ENCODE results near the gene MTARC1. TPM values are rescaled to one million over a fixed set of nuclear protein-coding genes. Genes with fewer than 3 reads are reported as not detected.
A peak's percentile ranks its signal among the peaks of the same experiment; 100 is the strongest.

The MTARC1 gene
- total and polyA plus RNA-seq, 11 donors, result 2.3 to 22.8 (median 6.4) TPM

GRCh38 chr1:220769205-220769604, 17.5 kb upstream of the MTARC1 start:
- ATAC-seq (no peak), DNase-seq (no peak)
- peaks cover 0 to 42% (median 17%) of the 10 kb centered on the region in 12 donors for H3K4me1 ChIP-seq
- intact Hi-C loops (cut with DNase I), result no loop called here
- H3K9me3 ChIP-seq, result no peaks in the 10 kb centered on the region
- TF ChIP-seq CTCF (IDR thresholded peaks at IDR 0.05) (no peak), POLR2A (IDR thresholded peaks at IDR 0.05) (no peak)
- H3K4me3 ChIP-seq, result no peak overlapping the region
- no peak overlapping the region for H3K27ac ChIP-seq
- WGBS, 4 donors, result 92 to 98% (median 95%) methylated on average over 13 of the region's 13 CpGs
- peaks cover 0 to 78% (median 40%) of the 10 kb centered on the region in 9 donors for H3K36me3 ChIP-seq
- no peaks in the 10 kb centered on the region for H3K27me3 ChIP-seq

GRCh38 chr1:220770245-220770913, 16.3 kb upstream of the MTARC1 start:
- peaks cover 0 to 76% (median 36%) of the 10 kb centered on the region in 9 donors for H3K36me3 ChIP-seq
- peak overlapping the region in 2 of 12 donors; percentile 14 to 40 for H3K27ac ChIP-seq
- no peak overlapping the region for H3K4me3 ChIP-seq
- DNase-seq, result peak in 1 of 5 donors; percentile 39
- no peaks in the 10 kb centered on the region for H3K9me3 ChIP-seq
- peaks cover 0 to 37% (median 17%) of the 10 kb centered on the region in 12 donors for H3K4me1 ChIP-seq
- TF ChIP-seq CTCF (IDR thresholded peaks at IDR 0.05), result no peak
- H3K27me3 ChIP-seq, result no peaks in the 10 kb centered on the region
- peak in 3 of 4 donors; percentile 25 to 47 (median 36) for ATAC-seq
- 75 to 83% (median 79%) methylated on average over 15 of the region's 15 CpGs for WGBS, 4 donors
- intact Hi-C loops (cut with DNase I), result loop anchor here in 7 of 10 donors (5.0 to 10.0 kb wide), 9 partner anchors 78 to 776 kb away; partner anchors contain the start of gene C1orf115 (in 1 of the 7)

GRCh38 chr1:220772846-220773245, 13.9 kb upstream of the MTARC1 start:
- Histone ChIP-seq H3K9me3 (no peaks in the 10 kb centered on the region), H3K4me3 (no peak overlapping the region), H3K36me3 (peaks cover 0 to 76% (median 33%) of the 10 kb centered on the region in 9 donors), H3K27ac (no peak overlapping the region), H3K4me1 (peaks cover 0 to 25% (median 9%) of the 10 kb centered on the region in 12 donors), H3K27me3 (no peaks in the 10 kb centered on the region)
- no peak for ATAC-seq
- no peak for DNase-seq
- intact Hi-C loops (cut with DNase I), result loop anchor here in 7 of 10 donors (5.0 to 10.0 kb wide), 9 partner anchors 81 to 778 kb away; partner anchors contain the start of gene C1orf115 (in 1 of the 7)
- WGBS, 4 donors, result 83 to 90% (median 85%) methylated on average over 4 of the region's 4 CpGs
- TF ChIP-seq POLR2A (IDR thresholded peaks at IDR 0.05), result no peak
- TF ChIP-seq CTCF (IDR thresholded peaks at IDR 0.05), result no peak

DNA sequence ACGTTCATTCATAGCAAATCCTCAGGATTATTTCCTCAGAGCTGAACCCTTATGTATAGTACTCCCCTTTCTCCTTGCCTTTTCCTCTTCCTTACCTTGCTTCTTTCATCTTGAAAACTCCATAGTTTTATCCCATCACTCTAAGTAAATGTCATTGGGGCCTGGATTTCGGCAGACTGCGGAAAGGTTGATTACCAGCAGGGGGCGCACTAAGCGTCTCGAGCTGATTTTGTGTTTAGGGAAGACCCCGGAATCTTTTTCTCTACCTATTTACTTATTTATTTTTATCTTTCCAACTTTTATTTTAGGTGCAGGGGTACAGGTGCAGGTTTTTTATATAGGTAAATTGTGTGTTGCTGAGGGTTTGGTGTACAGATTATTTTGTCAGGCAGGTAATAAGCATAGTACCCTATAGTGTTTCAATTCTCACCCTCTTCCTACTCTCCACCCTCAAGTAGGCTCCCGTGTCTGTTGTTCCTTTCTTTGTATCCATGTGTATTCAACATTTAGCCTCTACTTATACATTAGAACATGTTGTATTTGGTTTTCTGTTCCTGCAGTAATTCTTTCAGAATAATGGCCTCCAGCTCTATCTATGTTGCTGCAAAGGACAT, 11.4 kb upstream of the MTARC1 start:
- H3K36me3 ChIP-seq, result peaks cover 0 to 78% (median 29%) of the 10 kb centered on the region in 9 donors

More for the DNA sequence above, 11.4 kb upstream of the MTARC1 start:
- ATAC-seq (no peak), DNase-seq (peak in 1 of 5 donors; percentile 51)
- no peaks in the 10 kb centered on the region for H3K9me3 ChIP-seq
- TF ChIP-seq POLR2A (IDR thresholded peaks at IDR 0.05), result no peak
- peak; percentile 66 to 90 (median 80) for TF ChIP-seq CTCF (IDR thresholded peaks at IDR 0.05)
- H3K4me1 ChIP-seq, result peaks cover 0 to 14% (median 1%) of the 10 kb centered on the region in 12 donors
- intact Hi-C loops (cut with DNase I), result loop anchor here in 7 of 10 donors (1.0 to 10.0 kb wide), 12 partner anchors 28 to 781 kb away; no protein-coding TSS in a partner anchor
- H3K27ac ChIP-seq, result no peak overlapping the region
- no peaks in the 10 kb centered on the region for H3K27me3 ChIP-seq
- H3K4me3 ChIP-seq, result no peak overlapping the region
- WGBS, 4 donors, result 33 to 39% (median 36%) methylated on average over 8 of the region's 8 CpGs

Measured in heart left ventricle (tissue), 16 donors.